GM21381 (cell line): ENCODE results near the gene CDHR5.

ENCODE experiments used
- ATAC-seq: cut with Tn5 transposase; IDR thresholded peaks from one replicate; pipeline ENCODE4 v1.9.1; 2021; ENCODE audit warnings: mild to moderate bottlenecking, moderate library complexity; ENCODE audit not compliant: unreplicated experiment

Gene CDHR5

DNA sequence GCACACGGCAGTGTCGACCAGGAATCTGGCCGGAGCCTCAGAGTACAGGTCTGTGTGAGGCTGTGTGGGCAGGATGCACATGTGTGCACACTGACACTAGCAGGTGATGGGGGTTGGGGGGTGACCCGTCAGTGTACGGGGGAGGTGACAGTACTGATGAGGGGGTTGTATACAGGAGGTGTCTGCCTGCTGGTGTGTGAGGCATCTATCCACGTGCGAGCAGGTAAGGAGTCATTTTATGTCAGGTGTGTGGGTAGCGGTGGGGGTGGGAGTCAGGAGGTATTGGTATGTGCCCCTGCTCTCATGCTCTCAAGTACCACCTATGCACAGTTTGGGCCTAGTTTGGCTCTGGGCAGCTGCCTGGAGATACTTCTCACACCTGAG lies 53.0 kb downstream of the CDHR5 start:
- no peak for ATAC-seq

- peak; percentile 2 for ATAC-seq
These were observed 55.4 kb downstream of the CDHR5 start for GRCh38 chr11:569158-569885.

DNA sequence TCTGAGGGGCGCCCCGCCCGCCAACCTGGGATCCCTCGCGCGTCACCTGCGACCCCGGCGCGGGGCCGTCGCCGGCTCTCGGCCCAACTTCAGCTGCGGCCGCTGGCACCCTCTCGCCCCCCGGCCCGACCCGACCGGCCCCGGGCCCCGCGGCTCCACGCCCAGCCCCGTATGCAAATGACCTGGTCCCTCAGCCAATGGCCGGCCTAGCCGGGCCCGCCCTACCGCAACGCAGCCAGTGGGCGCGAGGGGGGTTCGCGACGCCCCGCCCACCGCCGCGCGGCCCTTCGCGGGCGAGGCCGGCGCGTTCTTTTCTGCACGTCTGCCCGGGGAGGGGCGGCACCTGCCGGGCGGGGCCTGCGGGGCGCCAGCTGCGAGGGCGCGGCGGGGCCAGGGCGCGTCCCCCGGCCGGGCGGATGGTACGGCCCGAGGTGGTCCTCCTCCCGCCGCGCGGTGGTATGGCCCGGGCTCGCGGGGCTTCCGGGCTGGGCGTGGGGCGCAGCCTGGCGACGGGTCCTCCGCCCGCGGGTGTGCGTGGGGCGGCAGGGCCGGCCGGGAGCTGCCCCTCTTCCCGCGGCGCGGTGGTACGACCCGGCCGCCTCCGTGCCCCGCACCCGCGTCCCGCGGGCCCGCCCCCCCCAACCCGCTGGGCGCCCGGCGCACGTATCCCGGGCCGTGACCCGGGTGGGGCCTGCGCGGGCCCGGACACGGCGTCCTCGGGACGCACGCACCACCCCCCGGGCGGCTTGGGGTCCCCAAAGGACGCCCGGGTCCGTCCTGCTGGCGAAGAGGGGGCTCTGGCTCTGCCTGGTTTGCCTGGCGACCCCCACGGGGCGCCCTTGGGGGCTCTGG lies 56.2 kb downstream of the CDHR5 start:
- ATAC-seq: peak; percentile 82

DNA sequence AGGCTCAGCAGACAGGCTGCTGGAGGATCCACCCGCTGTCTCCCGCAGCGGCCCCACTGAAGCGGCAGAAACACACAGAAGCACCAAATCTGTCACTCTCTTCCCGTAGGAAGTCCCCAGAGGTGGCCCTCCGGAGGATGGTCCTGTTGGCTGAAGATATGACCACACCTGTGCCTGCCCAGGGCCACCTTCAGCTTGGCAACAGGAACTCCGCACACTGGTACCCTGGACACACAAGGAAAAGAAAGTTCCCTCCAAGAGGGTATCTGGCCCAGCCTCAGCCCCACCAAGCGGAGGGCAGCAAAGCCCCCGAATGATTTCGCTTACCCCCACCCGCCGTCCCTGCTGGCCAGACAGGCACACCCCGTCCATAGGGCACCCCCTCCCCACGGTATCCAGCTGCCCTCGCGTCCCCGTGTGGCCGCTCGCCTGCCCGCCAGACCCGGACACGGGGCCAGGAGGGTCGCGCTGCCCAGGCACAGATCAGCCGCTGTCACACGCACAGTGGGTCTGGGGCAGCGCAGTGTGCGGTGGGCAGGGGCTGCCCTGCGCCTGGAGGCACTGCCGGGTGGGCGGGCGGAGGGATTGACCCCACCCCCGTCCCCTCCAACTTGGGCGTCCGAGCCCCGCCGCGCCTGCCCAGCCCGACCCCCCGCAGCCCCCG lies 57.0 kb downstream of the CDHR5 start:
- no peak for ATAC-seq

- no peak for ATAC-seq
These were observed 57.6 kb downstream of the CDHR5 start for GRCh38 chr11:567011-567628.
